ENCODE data around the gene PLAC8.
"Not testable (repeated sequence)": the region's sequence is repeated elsewhere in the genome, so short reads cannot be mapped to it uniquely, and the experiment has no call there.

Gene PLAC8

GRCh38 chr4:83114576-83114975 is at the start of gene PLAC8:
Gene PLAC8, minus strand, starts transcription at chr4:83114729. Its CDS starts 6,808 bp downstream, at chr4:83107921.
- DNase-seq (ENCODE audit: low spot score): no peak

DNA sequence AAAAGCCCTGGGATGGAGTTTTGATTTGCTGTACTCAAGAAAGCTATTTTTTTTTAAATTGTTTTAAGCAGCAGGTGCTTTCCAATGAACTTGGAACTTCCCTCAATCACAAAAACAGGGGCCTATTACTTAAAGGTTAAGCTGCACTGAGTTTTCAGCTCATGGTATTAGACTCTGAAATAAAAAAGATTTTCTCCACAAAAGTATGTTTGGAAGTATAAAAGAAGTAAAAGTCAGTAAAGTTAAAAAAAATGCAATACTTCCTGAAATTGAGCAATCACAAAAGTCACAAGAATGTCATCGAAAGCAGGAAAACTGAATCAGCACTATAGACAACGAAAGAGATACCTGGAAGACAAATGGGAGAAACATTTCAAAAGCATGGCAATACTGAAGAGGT is 38.9 kb upstream of the PLAC8 start:
- DNase-seq (ENCODE audit: low spot score): no peak

DNA sequence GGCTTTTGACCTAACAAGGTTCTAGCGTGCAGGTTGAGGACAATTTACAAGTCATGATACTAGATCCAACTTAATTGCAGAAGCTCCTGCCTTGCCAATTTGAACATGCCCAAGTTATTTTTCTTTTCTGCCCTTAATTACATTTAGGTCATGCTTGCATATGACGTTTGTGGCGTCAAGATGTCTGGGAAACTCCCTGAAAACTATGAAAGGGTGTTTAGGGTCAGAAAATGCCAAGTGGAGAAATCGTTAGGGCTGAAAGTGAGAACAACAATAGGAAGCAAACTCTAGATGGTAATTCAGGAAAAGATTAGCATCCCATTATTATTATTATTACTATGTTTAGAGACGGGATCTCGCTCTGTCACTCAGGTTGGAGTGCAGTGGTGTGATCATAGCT is 38.2 kb upstream of the PLAC8 start:
- DNase-seq (ENCODE audit: low spot score): no peak

- no peak for DNase-seq (ENCODE audit: low spot score)
These were observed 37.1 kb upstream of the PLAC8 start for GRCh38 chr4:83151651-83152050.

DNA sequence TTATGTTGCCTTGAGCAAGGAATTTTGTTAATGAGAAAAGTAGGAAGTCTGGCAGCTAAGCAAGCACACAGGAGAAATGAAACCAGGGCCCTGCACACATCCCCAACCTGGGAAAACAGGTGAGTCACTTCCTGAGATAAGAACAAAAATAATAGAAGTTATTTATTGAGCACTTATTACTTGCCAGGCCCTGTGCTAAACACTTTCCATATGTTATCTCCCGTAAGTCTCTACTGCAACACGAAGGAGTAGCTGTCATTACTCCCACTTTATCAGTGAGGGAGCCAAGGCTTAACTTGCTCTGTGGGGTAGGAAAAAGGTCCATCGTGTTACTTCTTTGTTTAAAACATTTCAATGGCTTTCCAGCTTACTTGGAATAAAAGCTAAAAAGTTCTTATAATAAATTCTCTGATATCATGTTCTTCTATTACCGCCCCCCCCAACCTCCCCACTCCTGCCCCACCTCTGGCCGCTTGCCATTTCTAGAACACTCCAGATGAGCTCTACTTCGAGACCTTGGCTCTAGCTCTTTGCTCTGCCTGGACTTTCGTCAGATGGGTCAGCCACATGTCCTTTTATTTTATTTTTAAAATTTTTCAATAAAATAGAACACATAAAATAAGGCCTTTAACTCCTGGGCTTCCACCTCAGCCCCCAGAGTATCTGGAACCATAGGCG is 36.3 kb upstream of the PLAC8 start:
- DNase-seq (ENCODE audit: low spot score): no peak

- DNase-seq (ENCODE audit: low spot score): no peak
These were observed 35.5 kb upstream of the PLAC8 start for GRCh38 chr4:83149865-83150652.

DNA sequence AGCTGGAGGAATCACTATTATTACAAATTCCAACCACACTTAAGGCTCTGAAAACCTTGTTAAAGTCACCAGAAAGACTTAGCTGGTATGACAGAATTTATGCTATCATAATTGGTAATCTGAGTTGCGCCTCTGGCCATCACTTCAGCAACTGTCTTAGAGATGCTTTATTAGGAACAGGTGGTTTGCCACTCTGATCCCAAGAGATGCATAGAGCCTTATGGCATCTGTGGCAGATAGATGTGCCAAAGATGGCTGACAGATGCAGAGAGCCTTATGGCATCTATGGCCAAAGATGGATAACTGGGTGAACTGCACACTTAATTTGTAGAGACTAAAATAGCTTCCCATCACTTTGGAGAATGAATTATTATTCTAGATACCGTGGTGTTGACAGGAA is 32.3 kb upstream of the PLAC8 start:
- DNase-seq (ENCODE audit: low spot score): no peak

- not testable (repeated sequence) for DNase-seq (ENCODE audit: low spot score)
These were observed 31.2 kb upstream of the PLAC8 start for GRCh38 chr4:83145776-83146175.

DNA sequence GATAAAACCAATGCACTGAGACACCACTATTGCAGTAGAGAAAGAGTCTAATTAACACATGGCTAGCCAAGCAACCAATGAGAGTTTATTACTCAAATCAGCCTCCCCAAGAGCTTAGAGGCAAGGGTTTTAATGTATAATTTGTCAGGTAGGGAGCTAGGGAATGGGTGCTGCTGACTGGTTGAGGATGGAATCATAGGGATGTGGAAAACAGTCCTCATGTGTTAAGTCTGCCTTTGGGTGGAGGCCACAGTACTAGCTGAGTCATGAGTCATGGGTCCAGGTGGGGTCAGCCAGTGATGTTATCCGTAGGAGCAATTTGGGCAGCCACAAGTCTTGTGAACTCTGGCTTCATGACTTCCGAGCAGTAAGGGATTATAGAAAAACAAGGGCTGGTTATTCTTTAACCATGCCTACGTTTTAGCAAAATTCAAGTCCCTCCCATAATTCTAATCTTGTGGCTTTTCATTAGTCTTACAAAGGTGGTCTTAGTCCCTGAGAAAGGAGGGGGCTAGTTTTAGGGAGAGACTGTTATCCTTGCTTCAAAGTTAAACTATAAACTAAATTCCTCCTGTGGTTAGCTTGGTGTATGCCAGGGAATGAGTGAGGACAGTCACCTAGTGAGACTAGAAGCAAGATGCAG is 25.1 kb upstream of the PLAC8 start:
- DNase-seq (ENCODE audit: low spot score): no peak

DNA sequence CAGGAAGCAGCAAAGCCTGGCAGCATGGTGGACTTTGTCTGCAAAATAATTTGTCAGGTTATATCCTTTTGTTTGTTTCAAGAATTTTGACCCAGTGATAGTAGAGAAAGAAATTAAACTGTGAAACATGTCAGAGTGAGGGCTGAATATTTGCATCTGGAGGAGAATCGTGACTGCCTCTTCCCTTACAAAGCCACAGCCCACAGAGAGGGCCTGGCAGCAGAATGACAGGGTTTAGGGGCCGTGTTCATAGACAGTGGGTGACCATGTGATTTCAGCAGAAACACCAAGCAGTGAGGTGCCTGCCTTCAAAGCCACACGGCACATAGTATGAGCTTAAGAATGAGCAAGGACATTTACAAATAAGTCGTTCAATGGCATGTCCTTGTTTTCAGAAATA is 24.4 kb upstream of the PLAC8 start:
- no peak for DNase-seq (ENCODE audit: low spot score)

DNA sequence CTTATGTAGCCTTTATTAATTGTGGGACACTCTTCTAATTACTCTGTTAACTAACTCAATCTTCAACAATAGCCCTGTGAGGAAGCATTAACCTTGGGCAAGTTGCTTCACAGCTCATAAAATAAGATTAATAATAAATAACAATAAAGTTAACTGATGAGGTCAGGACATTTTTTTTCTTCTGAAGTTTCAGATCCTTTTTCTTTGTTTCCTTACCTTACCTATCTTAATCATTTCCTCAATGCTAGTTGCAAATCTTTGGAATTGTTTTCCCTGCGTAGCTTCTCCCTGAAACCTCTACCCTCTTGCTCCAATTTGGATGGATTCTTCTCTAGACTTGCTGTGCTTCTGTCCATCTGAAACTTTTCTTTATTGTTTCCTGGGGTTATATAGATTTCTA is 17.5 kb upstream of the PLAC8 start:
- DNase-seq (ENCODE audit: low spot score): no peak

- no peak for DNase-seq (ENCODE audit: low spot score)
These were observed 14.7 kb upstream of the PLAC8 start for GRCh38 chr4:83129264-83129663.

- DNase-seq (ENCODE audit: low spot score): no peak
These were observed 13.9 kb upstream of the PLAC8 start for GRCh38 chr4:83128240-83128929.

DNA sequence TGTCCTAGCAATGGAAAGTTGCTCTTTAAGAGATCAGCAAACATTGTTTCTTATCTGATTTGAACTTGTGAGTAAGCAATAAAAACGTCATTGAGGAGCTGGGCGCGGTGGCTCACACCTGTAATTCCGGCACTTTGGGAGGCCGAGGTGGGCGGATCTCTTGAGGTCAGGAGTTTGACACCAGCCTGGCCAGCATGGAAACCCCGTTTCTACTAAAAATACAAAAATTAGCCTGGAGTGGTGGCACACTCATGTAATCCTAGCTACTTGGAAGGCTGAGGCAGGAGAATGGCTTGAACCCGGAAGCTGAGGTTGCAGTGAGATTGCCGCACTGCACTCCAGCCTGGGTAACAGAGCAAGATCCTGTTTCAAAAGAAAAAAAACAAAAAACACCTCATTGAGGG is 11.2 kb upstream of the PLAC8 start:
- DNase-seq (ENCODE audit: low spot score): no peak

GRCh38 chr4:83124111-83124780 is 9.7 kb upstream of the PLAC8 start:
- DNase-seq (ENCODE audit: low spot score): peak; percentile 34

GRCh38 chr4:83121246-83121645 is 6.7 kb upstream of the PLAC8 start:
- no peak for DNase-seq (ENCODE audit: low spot score)

DNA sequence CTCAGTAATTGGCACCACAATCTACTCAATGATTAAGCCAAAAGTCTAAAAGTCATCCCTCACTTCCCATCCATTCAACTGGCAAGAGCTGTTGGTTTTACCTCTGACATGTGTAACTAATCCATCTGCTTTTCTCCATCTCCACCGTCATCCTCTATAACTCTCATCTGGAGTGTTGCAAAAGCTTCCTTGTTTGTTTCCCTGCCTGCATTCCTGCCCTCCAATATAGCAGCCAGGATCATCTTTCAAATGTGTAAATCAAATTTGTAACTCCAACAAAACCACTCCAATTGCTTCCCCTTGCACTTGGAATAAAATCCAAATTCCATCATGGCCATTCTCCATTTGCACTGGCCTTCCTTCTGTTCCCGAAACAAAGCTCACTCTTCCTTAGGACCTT is 4.3 kb upstream of the PLAC8 start:
- no peak for DNase-seq (ENCODE audit: low spot score)

- no peak for DNase-seq (ENCODE audit: low spot score)
These were observed 1.2 kb upstream of the PLAC8 start for GRCh38 chr4:83115656-83116285.

GRCh38 chr4:83115000-83115399 is 471 bp upstream of the PLAC8 start:
- no peak for DNase-seq (ENCODE audit: low spot score)

- no peak for DNase-seq (ENCODE audit: low spot score)
These were observed 1.1 kb downstream of the PLAC8 start for GRCh38 chr4:83113429-83113786.

DNA sequence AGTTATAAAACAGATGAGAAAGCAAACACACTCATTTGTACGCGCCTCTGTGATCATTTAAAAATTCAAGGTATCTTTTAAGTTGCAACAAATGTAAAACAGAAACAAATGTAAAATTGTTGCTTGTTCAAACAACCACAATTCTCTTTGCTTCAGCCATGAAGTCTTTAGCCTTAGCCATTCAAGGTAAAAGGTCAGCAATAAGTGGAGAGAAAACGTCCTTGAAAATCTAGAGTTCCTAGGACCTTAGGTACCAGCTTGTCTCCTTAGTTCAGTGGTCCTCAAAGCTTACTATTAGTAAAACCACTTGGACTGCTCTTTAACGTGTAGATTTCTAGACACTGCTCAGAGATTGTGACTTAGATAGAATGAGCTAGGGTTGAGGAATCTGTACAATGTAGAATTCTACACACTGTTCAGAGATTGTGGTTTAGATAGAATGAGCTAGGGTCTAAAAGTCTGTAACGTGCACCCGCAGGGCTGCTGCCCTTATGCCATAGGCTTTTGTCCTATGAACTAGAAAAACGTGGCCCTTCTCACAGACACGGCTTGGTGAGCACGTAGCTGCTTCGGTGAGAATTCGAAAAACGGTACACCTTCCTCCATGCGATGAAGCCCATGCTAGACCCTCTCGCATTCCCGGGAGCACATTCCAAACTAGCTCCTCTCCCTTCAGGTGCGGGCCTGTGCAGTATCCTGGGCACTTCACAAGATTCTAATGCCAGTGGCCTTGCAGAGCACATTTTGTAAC is 1.7 kb downstream of the PLAC8 start:
- no peak for DNase-seq (ENCODE audit: low spot score)

Data from globus pallidus (tissue), 1 donor.